Activated naive CD8-positive, alpha-beta T cell treated with anti-CD3 and anti-CD28 coated beads, Interleukin-2, amount 50 U/mL, for 24 hours (primary cell): ENCODE data around the gene CARTPT.

Experiments
- ATAC-seq: fragments of 150-1000 bp; cut with Tn5 transposase; one replicate; pipeline ENCODE4 v1.10.0; 2021
- DNase-seq: peaks from one replicate; pipeline ENCODE4 v3.0.0; 2021
- H3K27ac Mint-ChIP-seq: one replicate; pipeline ENCODE4 v1.8.0; 2021; ENCODE audit warnings: mild to moderate bottlenecking, mixed read lengths
- H3K27me3 Mint-ChIP-seq: one replicate; pipeline ENCODE4 v1.8.0; 2021; ENCODE audit warnings: mixed read lengths
- H3K36me3 Mint-ChIP-seq: one replicate; pipeline ENCODE4 v1.8.0; 2021; ENCODE audit warnings: low read depth, mixed read lengths
- H3K4me1 Mint-ChIP-seq: one replicate; pipeline ENCODE4 v1.8.0; 2021; ENCODE audit warnings: mixed read lengths
- H3K4me3 Mint-ChIP-seq: one replicate; pipeline ENCODE4 v1.8.0; 2021; ENCODE audit warnings: mild to moderate bottlenecking, moderate library complexity, mixed read lengths
- H3K9me3 Mint-ChIP-seq: one replicate; pipeline ENCODE4 v1.8.0; 2021; ENCODE audit warnings: mixed read lengths

CARTPT gene

GRCh38 chr5:71748360-71748759 lies 29.3 kb downstream of the CARTPT start:
- ATAC-seq: no peak
- Mint-ChIP-seq H3K36me3 (no peaks in the 10 kb centered on the region), H3K27me3 (peaks cover 5% of the 10 kb centered on the region), H3K9me3 (no peaks in the 10 kb centered on the region), H3K27ac (no peak overlapping the region), H3K4me3 (no peak overlapping the region), H3K4me1 (no peaks in the 10 kb centered on the region)
- DNase-seq: no peak

- Mint-ChIP-seq H3K4me3 (no peak overlapping the region), H3K9me3 (no peaks in the 10 kb centered on the region), H3K27ac (no peak overlapping the region), H3K27me3 (no peaks in the 10 kb centered on the region), H3K36me3 (no peaks in the 10 kb centered on the region), H3K4me1 (no peaks in the 10 kb centered on the region)
- ATAC-seq (no peak), DNase-seq (no peak)
These were observed 32.3 kb downstream of the CARTPT start for GRCh38 chr5:71751422-71751821.

- Mint-ChIP-seq H3K9me3 (no peaks in the 10 kb centered on the region), H3K27me3 (no peaks in the 10 kb centered on the region), H3K27ac (no peak overlapping the region), H3K36me3 (no peaks in the 10 kb centered on the region), H3K4me1 (peaks cover 4% of the 10 kb centered on the region), H3K4me3 (no peak overlapping the region)
- DNase-seq: no peak
- ATAC-seq: no peak
These were observed 33.5 kb downstream of the CARTPT start for GRCh38 chr5:71752441-71753190.

GRCh38 chr5:71757590-71758543 lies 38.8 kb downstream of the CARTPT start:
- H3K4me1 Mint-ChIP-seq: peaks cover 7% of the 10 kb centered on the region
- ATAC-seq (peak; percentile 93), DNase-seq (peak; percentile 46)
- H3K27me3 Mint-ChIP-seq: peaks cover 2% of the 10 kb centered on the region
- no peak overlapping the region for H3K27ac Mint-ChIP-seq
- H3K9me3 Mint-ChIP-seq: no peaks in the 10 kb centered on the region
- no peaks in the 10 kb centered on the region for H3K36me3 Mint-ChIP-seq
- H3K4me3 Mint-ChIP-seq: no peak overlapping the region

- DNase-seq: no peak
- no peak for ATAC-seq
- peaks cover 1% of the 10 kb centered on the region for H3K4me1 Mint-ChIP-seq
- no peaks in the 10 kb centered on the region for H3K36me3 Mint-ChIP-seq
- H3K9me3 Mint-ChIP-seq: no peaks in the 10 kb centered on the region
- H3K27me3 Mint-ChIP-seq: peaks cover 2% of the 10 kb centered on the region
- H3K27ac Mint-ChIP-seq: no peak overlapping the region
- H3K4me3 Mint-ChIP-seq: no peak overlapping the region
These were observed 43.8 kb downstream of the CARTPT start for GRCh38 chr5:71762826-71763225.

GRCh38 chr5:71767661-71768060 lies 48.6 kb downstream of the CARTPT start:
- no peak overlapping the region for H3K4me3 Mint-ChIP-seq

GRCh38 chr5:71769287-71769686 lies 50.2 kb downstream of the CARTPT start:
- Mint-ChIP-seq H3K4me1 (no peaks in the 10 kb centered on the region), H3K4me3 (no peak overlapping the region), H3K36me3 (no peaks in the 10 kb centered on the region), H3K27me3 (peaks cover 12% of the 10 kb centered on the region), H3K27ac (no peak overlapping the region), H3K9me3 (no peaks in the 10 kb centered on the region)
- DNase-seq (no peak), ATAC-seq (no peak)

More at GRCh38 chr5:71767661-71768060, 48.6 kb downstream of the CARTPT start:
- no peaks in the 10 kb centered on the region for H3K27me3 Mint-ChIP-seq
- H3K36me3 Mint-ChIP-seq: no peaks in the 10 kb centered on the region
- no peaks in the 10 kb centered on the region for H3K4me1 Mint-ChIP-seq
- H3K27ac Mint-ChIP-seq: no peak overlapping the region
- DNase-seq: no peak
- ATAC-seq: no peak
- H3K9me3 Mint-ChIP-seq: no peaks in the 10 kb centered on the region

GRCh38 chr5:71770381-71770780 lies 51.3 kb downstream of the CARTPT start:
- no peak for DNase-seq
- no peak for ATAC-seq
- H3K4me1 Mint-ChIP-seq: no peaks in the 10 kb centered on the region
- no peak overlapping the region for H3K27ac Mint-ChIP-seq
- H3K36me3 Mint-ChIP-seq: no peaks in the 10 kb centered on the region
- H3K27me3 Mint-ChIP-seq: peaks cover 16% of the 10 kb centered on the region
- H3K4me3 Mint-ChIP-seq: no peak overlapping the region
- no peaks in the 10 kb centered on the region for H3K9me3 Mint-ChIP-seq
